ENCODE results near the gene AKR7A3.

The AKR7A3 gene

DNA sequence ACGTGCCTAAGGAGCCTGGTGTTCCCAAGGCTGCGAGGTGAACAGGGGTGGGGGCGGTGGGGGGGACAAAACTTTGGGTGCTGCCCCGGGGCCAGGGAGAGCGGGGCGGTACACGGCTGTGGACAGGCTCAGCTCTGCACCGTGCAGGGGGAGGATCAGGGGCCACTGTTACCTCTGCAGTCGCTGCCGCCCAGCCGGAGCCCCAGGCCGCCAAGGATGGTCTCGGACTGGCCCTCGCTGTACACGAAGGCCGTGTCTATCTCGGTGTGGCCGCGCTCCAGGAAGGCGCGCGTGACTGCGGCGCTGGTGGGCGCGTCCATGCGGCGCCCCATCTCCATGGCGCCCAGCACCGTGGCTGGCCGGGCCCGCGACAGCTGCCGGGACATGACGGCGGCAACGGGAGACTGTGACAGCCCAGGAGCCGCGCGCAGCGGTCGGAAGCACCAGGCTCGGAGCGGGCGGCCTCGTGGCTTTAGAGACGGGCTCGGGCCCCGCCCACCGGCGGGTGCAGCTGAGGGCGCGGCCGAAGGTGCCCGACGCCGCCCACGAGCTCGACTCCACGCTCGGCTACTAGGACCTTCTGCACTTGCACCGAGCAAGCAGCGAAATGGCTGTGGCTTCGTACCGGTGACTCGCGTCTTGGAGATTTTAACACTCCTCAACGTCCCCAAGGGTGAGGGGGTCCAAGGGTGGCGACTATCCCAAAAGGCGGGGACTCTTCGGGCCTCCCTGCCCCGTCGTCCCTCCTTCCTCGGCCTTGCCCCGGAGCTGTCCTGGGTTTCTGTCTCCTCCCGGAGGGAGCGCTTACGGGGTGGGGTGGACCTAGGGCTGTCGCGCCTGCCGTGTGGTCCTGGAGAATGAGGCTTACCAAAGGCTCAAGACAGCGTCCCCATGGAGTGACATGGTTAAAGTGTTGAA lies at the start of gene AKR7A3:
AKR7A3 (minus strand) TSS at position 447 of the 918 bp plus-strand sequence; CDS start at position 386, 61 bp downstream.
- peak; percentile 5 for DNase-seq (ENCODE audit: low spot score)

DNA sequence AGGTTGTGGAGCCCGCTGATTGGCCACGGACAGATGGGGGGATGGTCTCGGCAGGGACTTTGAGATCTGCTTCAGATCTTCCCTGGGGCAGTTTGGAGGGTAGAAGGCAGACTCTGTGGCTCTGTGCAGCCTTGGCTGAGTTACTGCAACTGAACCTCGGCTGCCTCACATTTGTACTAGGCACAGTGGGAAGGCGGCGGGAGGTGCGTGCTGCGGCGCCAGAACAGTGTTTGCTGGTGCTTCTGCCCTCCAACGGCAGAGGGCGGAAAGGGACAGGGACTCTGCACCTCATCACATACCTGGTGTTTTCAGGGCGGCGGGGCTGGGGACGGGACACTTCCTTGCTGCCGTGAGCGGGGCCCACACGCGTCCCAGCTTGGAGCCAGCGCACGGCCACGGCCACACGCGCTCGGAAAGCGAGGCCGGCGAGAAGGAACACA lies 49.8 kb upstream of the AKR7A3 start:
- peak; percentile 34 for DNase-seq (ENCODE audit: low spot score)

DNA sequence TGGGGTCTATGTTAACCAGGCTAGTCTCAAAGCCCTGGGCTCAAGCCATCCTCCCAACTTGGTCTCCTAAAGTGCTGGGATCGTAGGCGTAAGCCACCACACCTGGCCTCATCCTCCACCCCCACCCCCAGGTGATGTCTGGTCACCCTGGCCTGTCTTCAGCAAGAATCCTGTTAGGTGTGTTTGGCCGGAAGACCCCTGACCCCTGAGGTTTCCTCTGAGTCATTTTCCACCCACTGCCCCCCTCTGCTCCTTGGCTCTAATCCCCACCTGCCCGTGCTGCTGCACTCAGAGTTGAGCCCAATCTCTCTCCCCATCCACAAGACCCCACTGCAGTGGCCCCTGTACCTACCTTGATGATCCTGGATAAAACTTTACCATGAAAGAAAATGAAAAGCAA lies 48.7 kb upstream of the AKR7A3 start:
- DNase-seq (ENCODE audit: low spot score): no peak

DNA sequence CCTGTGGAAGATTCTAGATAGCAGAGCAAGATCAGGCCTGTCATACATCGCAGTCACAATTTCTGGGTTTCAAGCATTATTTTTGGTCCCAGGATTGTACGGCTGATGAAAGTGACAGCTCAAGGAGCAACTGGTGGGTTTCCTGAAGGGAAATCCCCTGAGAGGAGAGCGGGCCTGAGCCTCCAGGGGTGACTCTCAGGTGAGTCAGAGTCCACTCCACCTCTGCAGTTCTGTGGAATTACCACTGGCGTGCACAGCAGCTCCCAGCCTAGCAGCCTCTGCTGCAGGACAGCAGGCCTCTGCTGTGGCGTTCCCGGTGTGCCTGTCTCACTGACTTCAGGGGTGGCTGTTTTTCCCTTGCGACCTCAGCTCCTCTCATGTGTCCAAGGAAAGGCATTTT lies 48.0 kb upstream of the AKR7A3 start:
- no peak for DNase-seq (ENCODE audit: low spot score)

DNA sequence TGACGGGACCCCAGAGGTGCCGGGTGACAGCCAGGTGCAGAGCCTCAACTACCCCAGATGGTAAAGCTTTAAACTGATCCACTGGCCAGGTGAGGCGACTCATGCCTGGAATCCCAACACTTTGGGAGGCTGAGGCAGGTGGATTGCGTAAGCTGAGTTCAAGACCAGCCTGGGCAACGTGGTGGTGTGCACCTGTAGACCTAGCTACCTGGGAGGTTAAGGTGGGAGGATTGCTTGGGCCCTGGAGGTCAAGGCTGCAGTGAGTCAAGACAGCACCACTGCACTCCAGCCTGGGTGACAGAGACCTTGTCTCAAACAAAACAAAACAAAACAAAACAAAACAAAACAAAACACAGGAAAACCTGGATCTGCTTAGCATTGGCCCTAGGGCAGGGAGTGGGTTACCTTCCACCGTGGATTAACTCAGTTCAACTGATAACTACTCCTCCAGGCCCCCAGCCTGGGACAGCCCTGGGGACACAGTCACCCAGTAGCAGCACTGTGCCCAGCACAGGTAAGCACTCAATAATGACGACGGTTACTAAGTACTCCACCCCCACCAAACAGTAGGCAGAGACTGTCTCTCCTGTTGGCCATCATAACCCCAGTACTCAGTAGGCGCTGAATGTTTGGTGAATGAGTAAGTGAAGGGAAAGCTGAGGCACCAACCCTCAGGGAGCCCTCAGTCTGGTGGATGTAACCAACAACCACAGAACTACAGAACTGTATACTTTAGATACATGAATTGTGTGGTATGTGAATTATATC lies 45.2 kb upstream of the AKR7A3 start:
- no peak for DNase-seq (ENCODE audit: low spot score)

DNA sequence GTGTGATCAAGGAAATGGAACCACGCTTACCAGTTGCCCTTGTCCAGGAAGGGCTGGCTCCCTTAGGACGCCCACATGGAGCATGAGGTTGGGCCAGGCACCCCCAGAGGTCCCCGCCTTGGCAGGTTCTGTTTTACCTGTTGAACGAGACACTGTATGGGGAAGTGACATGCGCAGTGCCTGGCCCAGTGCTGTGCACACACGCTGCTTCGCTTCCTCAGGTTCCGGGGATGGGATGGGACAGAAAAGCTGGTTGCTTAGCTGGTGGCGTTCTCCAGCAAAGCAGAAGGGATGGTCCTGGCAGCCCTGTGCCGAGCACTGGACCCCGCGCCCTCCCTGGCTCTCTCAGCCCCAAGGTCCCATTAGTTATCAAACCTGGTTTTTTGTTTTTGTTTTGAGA lies 44.3 kb upstream of the AKR7A3 start:
- DNase-seq (ENCODE audit: low spot score): no peak

DNA sequence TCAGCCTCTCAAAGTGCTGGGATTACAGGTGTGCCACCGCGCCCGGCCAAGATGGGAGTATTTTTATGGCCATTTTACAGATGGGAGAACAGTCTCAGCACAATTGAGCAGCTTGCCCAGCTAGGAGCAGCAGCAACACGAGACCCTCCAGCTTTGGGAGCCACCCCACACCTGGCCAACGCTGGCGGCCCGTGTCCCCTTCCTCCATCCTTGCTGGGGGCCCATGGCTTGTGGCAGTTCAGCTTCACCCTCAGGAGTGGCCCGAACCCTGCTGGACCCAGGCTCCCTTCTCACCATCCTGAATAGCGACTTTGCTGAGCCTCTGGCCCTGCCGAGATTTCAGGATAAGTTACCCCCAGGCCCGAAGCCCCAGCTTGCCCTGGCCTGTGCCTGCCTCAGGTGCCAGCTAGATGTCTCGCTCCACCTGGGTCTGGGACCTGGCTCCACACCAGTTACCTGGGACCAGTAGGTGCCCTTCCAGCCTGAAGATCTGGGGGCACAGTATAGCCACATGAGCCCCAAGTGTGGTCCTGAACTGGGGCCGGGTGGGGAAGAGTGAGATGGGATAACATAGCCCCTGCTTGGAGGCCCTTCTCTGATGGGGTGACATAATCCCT lies 42.8 kb upstream of the AKR7A3 start:
- no peak for DNase-seq (ENCODE audit: low spot score)

DNA sequence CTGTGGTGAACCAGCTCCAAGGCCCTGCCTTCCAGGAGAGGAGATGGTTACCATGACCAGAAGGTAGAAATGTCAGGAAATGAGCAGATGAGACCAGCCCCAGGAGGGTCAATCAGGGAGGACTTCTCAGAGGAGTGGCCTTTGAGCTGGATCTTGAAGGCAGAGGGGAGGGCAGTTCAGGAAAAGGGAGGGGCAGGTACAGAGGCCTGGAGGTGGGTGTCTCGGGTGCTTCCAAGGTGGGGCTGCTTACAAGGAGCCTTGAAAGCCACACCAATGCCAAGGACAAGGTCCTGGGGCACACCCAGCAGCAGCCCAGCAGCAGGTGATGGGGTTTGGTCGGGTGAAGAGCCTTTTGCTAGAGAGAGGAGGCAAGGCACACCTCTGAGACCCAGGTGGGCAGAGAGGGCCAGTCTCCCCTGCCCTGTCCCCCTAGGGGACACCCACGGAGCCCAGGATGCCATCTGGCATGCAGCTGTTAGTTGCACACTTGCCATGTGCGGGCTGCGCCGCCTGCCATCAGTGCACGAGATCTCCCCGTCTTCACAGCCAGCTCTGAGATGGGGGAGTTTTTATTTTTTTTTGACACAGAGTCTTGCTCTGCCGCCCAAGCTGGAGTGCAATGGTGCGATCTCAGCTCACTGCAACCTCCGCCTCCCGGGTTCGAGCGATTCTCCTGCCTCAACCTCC lies 42.0 kb upstream of the AKR7A3 start:
- no peak for DNase-seq (ENCODE audit: low spot score)

DNA sequence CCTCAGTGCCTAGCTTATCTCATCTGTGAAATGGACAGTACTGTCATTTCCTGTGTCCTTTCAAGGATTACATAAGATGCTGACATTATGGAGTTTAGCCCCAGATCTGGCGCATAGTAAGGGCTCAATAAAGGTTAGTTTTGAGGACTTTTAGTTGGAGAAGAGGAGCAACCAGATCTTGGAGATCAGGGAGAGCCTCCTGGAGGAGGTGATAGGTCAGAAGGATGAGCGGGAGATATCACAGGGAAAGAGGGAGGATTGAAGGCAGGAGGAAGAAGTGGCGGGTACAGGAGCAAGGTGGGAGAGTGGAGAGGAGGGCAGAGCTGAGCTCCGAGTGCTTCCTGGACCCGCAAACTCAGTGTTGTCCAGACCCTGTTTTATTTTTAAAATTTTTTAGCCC lies 41.0 kb upstream of the AKR7A3 start:
- no peak for DNase-seq (ENCODE audit: low spot score)

DNA sequence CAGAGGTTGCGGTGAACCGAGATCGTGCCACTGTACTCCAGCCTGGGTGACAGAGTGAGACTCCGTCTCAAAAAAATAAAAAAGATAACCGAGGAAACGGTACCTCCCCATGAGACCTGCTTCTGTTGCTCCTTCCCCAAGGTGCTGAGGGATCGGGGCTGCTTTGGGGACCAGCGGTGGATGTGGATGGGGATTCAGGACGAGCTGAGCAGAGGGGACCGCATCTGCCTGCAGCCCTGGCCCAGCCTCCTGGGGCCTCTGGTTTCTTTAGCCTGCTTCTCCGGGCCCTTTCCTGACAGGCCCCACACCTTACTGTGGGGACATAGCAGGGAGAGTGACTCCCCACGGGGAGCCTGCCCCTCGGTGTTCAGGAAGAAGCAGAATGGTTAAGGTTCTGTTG lies 40.6 kb upstream of the AKR7A3 start:
- no peak for DNase-seq (ENCODE audit: low spot score)

DNA sequence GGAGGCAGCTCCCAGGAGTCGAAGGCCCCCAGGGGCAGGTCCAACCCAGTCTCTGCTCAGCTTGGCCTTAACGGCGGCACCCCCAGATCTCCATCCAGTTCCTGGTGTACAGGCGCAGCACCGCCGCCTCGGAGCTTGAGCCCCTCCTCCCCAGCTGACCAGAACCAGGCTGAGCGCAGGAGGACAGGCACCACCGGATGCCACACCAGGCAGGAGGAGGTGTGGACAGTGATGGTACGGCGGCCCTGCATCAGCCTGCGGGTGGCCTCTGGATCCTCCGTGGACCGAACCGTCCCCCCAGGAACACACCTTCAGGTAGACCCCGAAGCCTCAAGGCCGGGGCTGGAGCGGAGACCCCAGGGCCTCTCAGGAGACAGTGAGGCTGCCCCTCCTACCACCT lies 39.9 kb upstream of the AKR7A3 start:
- DNase-seq (ENCODE audit: low spot score): no peak

DNA sequence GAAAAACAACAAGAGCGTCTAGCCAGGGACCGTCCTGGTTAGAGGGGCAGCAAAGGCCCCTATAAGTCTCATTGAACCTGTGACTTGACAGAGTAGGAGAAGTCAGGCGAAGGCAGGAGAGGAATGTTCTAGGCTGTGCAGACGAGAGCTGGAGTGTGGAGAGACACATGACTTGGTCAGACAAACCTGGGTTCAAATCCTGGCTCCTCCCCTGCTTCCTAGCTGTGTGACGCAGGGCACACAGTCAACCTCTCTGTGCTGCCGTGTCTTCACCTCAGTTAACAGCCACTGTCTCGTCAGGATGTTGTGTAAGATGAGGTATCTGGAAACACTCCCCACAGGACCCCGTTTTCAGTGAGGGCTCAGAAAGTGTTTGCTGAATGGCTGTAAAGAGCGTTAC lies 39.2 kb upstream of the AKR7A3 start:
- no peak for DNase-seq (ENCODE audit: low spot score)

DNA sequence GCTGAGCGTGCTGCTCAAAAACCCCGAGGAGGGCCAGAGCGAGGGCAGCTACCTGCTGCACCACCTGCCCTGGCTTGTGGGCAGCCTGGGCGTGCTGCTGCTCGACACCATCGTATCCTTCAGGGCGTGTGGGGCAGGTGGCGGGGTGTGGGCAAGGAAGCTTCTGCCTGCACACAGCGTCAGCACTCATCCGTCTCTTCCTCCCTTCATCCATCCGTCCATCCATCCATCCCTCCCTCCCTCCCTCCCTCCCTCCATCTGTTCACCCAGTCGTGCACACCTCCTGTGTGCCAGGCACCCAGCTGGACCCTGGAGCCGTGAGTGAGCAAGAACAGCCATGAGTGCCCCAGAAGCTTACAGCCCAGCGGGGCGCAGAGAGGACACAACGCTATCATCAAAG lies 38.7 kb upstream of the AKR7A3 start:
- DNase-seq (ENCODE audit: low spot score): peak; percentile 58

DNA sequence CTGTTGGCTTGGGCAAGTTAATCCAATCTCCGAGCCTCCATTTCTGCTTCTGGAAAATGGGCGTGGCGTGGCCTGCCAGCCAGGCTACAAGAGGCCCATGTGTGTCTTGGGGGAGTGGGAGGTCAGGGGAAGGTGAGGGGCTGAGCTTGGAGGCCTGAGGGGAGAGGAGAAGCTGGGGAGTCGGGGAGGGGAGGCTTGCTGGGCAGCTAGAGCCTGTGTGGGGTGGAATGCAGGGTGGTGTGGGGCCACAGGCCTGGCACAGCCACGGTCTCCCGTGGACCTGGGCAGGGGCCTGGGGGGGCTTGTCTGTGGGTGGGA lies 38.1 kb upstream of the AKR7A3 start:
- no peak for DNase-seq (ENCODE audit: low spot score)

DNA sequence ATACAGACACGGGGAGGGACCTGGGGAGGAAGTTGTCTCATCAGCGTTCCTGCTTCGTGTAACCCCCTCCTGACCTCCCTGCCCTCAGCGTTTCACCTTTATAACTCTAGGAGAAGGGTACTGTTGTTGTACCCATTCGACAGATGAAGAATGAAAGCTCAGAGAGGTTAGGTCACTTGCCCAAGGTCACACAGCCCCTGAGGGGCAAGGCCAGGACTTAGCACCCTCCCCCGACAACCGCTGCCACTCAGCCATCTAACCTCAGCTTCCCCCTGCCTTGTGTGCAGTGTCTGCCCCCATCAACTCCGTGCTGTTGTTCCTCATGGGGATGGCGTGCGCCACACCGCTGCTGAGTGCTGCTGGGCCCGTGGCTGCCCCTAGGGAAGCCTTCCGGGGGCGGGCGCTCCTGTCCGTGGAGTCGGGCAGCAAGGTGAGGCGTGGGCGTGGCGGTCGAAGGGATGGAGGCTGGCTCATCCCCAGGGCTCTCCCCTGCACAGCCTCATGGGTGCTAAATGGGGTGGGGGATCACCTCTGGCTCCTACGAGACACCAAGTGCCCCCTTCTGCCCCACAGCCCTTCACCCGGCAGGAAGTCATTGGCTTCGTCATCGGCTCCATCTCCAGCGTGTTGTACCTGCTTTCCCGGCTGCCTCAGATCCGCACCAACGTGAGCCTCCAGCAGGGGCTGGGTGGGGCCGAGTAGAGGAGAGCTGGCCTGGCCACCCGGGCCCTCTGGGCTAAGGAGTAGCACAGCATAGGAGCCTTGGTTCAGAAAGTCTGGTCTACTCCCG lies 37.6 kb upstream of the AKR7A3 start:
- no peak for DNase-seq (ENCODE audit: low spot score)

DNA sequence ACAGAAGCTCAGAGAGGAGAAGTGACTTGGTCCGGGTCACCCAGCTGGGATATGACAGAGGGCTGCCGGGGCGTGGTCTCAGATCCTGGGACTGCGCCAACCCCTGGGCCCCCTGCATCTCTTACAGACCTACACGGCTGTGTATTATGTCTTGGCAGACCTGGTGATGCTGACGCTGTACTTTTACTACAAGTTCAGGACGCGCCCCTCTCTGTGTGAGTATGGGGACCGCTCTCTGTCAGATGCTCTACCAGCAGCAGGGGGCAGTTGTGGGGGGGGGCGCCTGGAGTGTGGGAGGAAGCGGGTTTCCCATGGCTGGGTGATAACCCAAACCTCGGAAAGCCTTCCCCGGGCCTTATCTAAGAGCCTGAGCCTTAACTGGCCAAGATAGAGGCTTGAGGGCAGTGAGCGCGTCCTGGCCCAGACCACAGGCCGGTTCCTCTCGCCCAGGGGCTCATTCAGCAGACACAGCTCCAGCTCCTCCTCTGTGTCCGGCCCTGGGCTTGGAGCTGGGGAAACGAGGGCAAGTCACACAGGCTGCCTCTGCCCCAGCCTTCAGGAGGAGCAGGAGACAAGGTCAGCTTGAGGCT lies 36.9 kb upstream of the AKR7A3 start:
- DNase-seq (ENCODE audit: low spot score): no peak

DNA sequence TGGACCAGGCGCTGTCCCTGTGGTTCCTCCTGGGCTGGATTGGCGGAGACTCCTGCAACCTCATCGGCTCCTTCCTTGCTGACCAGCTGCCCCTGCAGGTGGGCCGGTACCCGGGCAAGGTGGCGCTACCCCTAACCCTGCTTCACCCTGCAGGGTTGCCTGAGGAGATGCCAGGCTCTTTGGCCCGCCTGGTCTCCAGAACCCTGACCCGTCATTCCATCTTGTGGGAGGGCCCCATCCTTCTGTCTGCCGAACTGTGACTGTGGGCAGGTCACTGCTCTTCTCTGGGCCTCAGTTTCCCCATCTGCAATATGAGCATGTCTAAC lies 36.1 kb upstream of the AKR7A3 start:
- no peak for DNase-seq (ENCODE audit: low spot score)

DNA sequence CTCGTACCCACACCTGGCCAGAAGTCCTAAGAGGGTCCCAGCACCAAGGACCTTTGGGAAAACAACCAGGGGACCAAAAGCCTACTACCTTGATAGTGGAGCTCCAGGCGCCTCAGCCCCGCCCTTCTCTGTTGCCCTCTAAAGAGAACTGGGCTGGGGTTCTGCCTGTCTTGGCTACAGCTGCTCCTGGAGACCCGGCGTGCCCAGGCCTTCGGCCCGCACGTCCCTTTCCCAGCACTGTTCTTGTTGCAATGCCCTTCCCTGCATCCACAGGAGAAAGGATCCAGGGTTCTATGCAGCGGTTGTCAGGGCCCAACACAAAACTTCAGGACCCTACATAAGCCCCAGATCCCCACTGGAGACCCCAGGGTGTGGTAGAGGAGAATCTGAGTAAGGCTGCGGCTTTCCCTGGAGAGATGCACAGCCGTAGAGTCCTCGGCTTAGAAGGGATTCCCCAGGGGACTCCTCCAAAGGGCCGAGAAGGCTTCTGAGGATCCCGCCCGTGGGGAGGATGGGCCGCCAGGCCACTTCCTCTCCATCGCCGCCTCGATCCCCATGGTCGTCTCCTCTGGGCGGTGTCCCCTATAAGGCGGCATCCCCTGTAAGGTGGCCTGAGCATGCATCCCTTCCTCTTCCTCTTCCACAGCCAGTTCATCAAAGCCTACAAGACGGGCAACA lies 35.6 kb upstream of the AKR7A3 start:
- no peak for DNase-seq (ENCODE audit: low spot score)

DNA sequence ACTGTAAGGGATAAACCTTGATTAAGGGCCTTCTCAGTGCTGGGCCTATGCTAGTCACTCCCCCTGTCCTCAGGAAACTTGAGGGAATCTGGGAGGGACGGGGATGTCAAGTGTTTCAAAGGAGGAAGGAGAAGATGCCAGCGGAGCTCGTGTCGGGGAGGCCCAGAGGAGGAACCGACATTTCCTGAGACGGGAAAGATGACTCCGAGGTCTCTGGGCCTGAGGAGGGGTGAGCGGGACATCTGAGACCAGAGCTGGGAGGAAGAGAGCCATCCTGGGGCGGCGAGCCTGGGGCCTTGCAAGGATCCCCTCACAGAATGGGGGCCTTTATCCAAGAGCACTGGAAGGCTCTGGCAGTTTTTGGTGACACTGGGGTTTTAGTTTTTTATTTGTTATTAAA lies 33.9 kb upstream of the AKR7A3 start:
- no peak for DNase-seq (ENCODE audit: low spot score)

DNA sequence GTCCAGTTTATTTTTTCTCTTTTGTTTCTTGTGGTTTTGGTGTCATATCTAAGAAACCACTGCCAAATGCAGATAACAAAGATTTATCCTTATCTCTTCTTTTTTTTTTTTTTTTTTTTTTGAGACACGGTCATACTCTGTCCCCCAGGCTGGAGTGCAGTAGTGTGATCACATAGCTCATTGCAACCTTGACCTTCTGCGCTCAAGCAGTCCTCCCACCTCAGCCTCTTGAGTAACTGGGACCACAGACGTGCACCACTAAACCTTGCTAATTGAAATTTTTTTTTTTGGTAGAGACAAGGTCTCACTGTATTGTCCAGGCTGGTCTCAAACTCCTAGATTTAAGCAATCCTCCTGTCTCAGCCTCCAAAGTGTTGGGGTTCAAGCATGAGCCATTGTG lies 32.5 kb upstream of the AKR7A3 start:
- no peak for DNase-seq (ENCODE audit: low spot score)

DNA sequence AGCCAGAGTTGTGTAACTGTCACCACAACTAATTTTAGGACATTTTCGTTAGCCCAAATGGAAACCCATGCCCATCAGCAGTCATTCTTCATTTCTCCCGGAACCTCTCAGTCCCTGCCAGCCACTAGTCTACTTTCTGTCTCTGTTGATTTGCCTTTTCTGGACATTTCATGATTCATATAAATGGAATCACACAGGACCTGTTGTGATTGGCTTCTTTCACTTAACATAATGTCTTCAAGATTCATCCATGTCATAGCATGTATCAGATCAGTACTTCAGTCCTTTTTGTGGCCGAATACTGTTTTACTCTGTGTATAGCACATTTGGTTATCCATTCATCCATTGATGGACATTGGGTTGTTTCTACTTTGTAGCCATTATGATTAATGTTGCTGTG lies 30.6 kb upstream of the AKR7A3 start:
- DNase-seq (ENCODE audit: low spot score): no peak
